Adrenal gland (tissue), 12 donors: ENCODE measurements around the gene TUBB4A. TPM values are rescaled to one million over a fixed set of nuclear protein-coding genes. Genes with fewer than 3 reads are reported as not detected.

Source experiments
- DNase-seq, 7 donors: peaks; one replicate each; pipeline ENCODE4 v3.0.0-alpha.2; 2019 to 2020
- H3K27ac ChIP-seq, 5 donors: fragments of 200-600 bp; sonication (generic) in 4 of 5; 1 replicate in 3 of 5; 2 replicates in 2 of 5; pipeline versions ENCODE4 v1.5.1 to v1.8.0; 2016 to 2020; ENCODE audit warnings: mild to moderate bottlenecking in 1 of 5
- H3K27me3 ChIP-seq: fragments of 200-600 bp; 2 replicates; pipeline ENCODE4 v1.8.0; 2021
- H3K36me3 ChIP-seq, 2 donors: fragments of 200-600 bp; replicated peaks in 1 of 2; 1 replicate in 1 of 2; 2 replicates in 1 of 2; pipeline versions ENCODE4 v1.5.1 to v1.8.0; 2018 to 2022
- H3K4me1 ChIP-seq, 2 donors: fragments of 200-600 bp; replicated peaks in 1 of 2; 1 replicate in 1 of 2; 2 replicates in 1 of 2; pipeline versions ENCODE4 v1.5.1 to v1.8.0; 2018 to 2021
- H3K4me3 ChIP-seq, 4 donors: fragments of 200-600 bp; sonication (generic) in 3 of 4; one replicate each; pipeline ENCODE4 v1.5.1; 2016 to 2018
- H3K9me3 ChIP-seq, 3 donors: fragments of 200-600 bp; sonication (generic) in 1 of 3; replicated peaks in 1 of 3; 1 replicate in 2 of 3; 2 replicates in 1 of 3; pipeline versions ENCODE4 v1.5.1 to v1.8.0; 2016 to 2021
- CTCF ChIP-seq, 6 experiments: fragments of 450-650 bp in 4 of 6; fragments of 200-600 bp in 2 of 6; sonication (generic) in 1 of 6; IDR thresholded peaks; 1 replicate in 5 of 6; 2 replicates in 1 of 6; pipeline versions ENCODE4 v1.5.1 to v1.8.0; 2016 to 2021; ENCODE audit warnings: antibody characterized with exemption in 6 of 6, mild to moderate bottlenecking in 2 of 6, moderate library complexity in 1 of 6
- POLR2A ChIP-seq, 2 donors: fragments of 450-650 bp; IDR thresholded peaks; one replicate each; pipeline ENCODE4 v1.6.1; 2017; ENCODE audit warnings: antibody characterized with exemption in 2 of 2, mild to moderate bottlenecking in 2 of 2, moderate library complexity in 1 of 2
- WGBS, 4 donors: extraction: QIAGEN DNeasy Blood & Tissue Kit in 2 of 4; methylation state at CpG; one replicate each; pipeline versions ENCODE4 v1.1.5 to v1.1.7; 2013 to 2017; 5-methylcytosine and 5-hydroxymethylcytosine counted together
- intact Hi-C, 2 donors: fragments of 100-400 bp; cut with DNase I; formaldehyde crosslinking; loops; one replicate each; pipeline versions ENCODE4 v1.14.1 to v1.15.0; 2022 to 2023
- polyA plus RNA-seq, 3 donors: library from polyadenylated mRNA; stranded (reverse); fragments of 200-250 nt in 2 of 3; fragments of 350-450 nt in 1 of 3; fragmentation: Illumina TruSeq in 1 of 3; extraction: RNeasy Lipid Tissue Mini Kit (QIAGEN cat#74804) in 1 of 3; gene quantifications; one replicate each; pipeline ENCODE4 v1.2.3, GENCODE V29; 2013 to 2014
- total RNA-seq, 9 donors: library from RNA; depleted of rRNA in 4 of 9; stranded (reverse); fragments of >200 nt in 4 of 9; fragments of 120-200 nt in 1 of 9; fragmentation: NEBNext Ultra II Directional in 1 of 9; extraction: Animal tissue kit (Norgen Biotek cat#: 25700) in 1 of 9; gene quantifications; one replicate each; pipeline versions ENCODE4 v1.1.0 to v1.2.4, GENCODE V29; 2013 to 2023
- donor health status: healthy with polysubstance abuse.
- donor health status: Bipolar disorder and iron deficiency.
- donor health status: DM: yes; HTN: yes; CAD: no.
- donor health status: DM: no; HTN: no; CAD: no.
- donor health status: DM: no; HTN: no; CAD: no.
- donor health status: DM: yes; HTN: yes; CAD: no.

The TUBB4A gene
- total and polyA plus RNA-seq, 12 donors = 50.4 to 752 (median 138) TPM

DNA sequence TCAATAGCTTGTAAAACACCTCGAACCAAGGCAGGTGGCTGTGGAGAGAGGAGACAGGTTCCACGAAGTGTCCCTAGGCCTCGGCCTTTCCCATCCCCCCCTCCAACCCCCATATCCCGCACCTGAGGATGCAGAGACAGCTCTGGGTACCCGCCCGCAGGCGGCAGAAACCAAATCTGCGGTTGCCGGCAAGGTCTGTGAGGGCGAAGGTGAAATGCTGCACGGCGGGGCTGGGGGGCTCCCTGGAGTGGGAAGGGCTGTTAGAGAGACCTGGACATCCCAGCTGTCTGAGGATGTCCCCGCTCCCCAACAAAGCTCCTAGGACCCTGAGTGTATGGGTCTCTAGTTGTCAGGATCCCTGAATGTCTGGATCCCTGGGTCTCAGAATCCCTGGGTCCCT is 23.3 kb downstream of the TUBB4A start:
- peaks cover 3 to 17% of the 10 kb centered on the region in 2 donors for H3K4me1 ChIP-seq
- no peak overlapping the region for H3K4me3 ChIP-seq
- no peaks in the 10 kb centered on the region for H3K36me3 ChIP-seq
- 82 to 96% (median 91%) methylated on average over 4 to 13 of the region's 13 CpGs for WGBS, 4 donors
- DNase-seq = no peak
- no peaks in the 10 kb centered on the region for H3K9me3 ChIP-seq
- no peak overlapping the region for H3K27ac ChIP-seq
- no peaks in the 10 kb centered on the region for H3K27me3 ChIP-seq
- intact Hi-C loops = no loop called here
- TF ChIP-seq CTCF (IDR thresholded peaks at IDR 0.05) (no peak), POLR2A (IDR thresholded peaks at IDR 0.05) (no peak)

GRCh38 chr19:6476896-6477431 is 25.1 kb downstream of the TUBB4A start:
- peak overlapping the region in 1 of 4 donors; percentile 42 for H3K4me3 ChIP-seq
- H3K4me1 ChIP-seq = peaks cover 3 to 17% of the 10 kb centered on the region in 2 donors
- DNase-seq = no peak
- H3K36me3 ChIP-seq = no peaks in the 10 kb centered on the region
- H3K27me3 ChIP-seq = no peaks in the 10 kb centered on the region
- H3K9me3 ChIP-seq = no peaks in the 10 kb centered on the region
- no peak overlapping the region for H3K27ac ChIP-seq
- intact Hi-C loops = no loop called here
- 24 to 40% (median 30%) methylated on average over 8 to 29 of the region's 29 CpGs; no CpG with 5 or more reads in 1 of the 4 donors for WGBS, 4 donors
- TF ChIP-seq CTCF (IDR thresholded peaks at IDR 0.05) (no peak), POLR2A (IDR thresholded peaks at IDR 0.05) (no peak)

- H3K4me1 ChIP-seq = peaks cover 3 to 17% of the 10 kb centered on the region in 2 donors
- H3K4me3 ChIP-seq = peak overlapping the region in 1 of 4 donors; percentile 42
- H3K9me3 ChIP-seq = no peaks in the 10 kb centered on the region
- no peaks in the 10 kb centered on the region for H3K36me3 ChIP-seq
- WGBS, 4 donors = 11 to 40% (median 15%) methylated on average over 1 to 32 of the region's 33 CpGs
- intact Hi-C loops = no loop called here
- TF ChIP-seq CTCF (IDR thresholded peaks at IDR 0.05) (no peak), POLR2A (IDR thresholded peaks at IDR 0.05) (no peak)
- no peaks in the 10 kb centered on the region for H3K27me3 ChIP-seq
- peak; percentile 94 to 98 (median 97) for DNase-seq
- H3K27ac ChIP-seq = no peak overlapping the region
These were observed 25.8 kb downstream of the TUBB4A start for GRCh38 chr19:6476155-6476895.

GRCh38 chr19:6475321-6476108 is 26.6 kb downstream of the TUBB4A start:
- no peak overlapping the region for H3K27ac ChIP-seq
- peak in 3 of 7 donors; percentile 36 to 45 (median 39) for DNase-seq
- 19 to 28% (median 24%) methylated on average over 32 to 52 of the region's 52 CpGs for WGBS, 4 donors
- no peaks in the 10 kb centered on the region for H3K27me3 ChIP-seq
- H3K4me3 ChIP-seq = peak overlapping the region in 1 of 4 donors; percentile 42
- intact Hi-C loops = no loop called here
- peaks cover 3 to 17% of the 10 kb centered on the region in 2 donors for H3K4me1 ChIP-seq
- no peak for TF ChIP-seq POLR2A (IDR thresholded peaks at IDR 0.05)
- TF ChIP-seq CTCF (IDR thresholded peaks at IDR 0.05) = no peak
- no peaks in the 10 kb centered on the region for H3K9me3 ChIP-seq
- no peaks in the 10 kb centered on the region for H3K36me3 ChIP-seq
